ENCODE data around the gene UHRF1. TPM values are rescaled to one million over a fixed set of nuclear protein-coding genes. Genes with fewer than 3 reads are reported as not detected.
A peak's percentile ranks its signal among the peaks of the same experiment; 100 is the strongest.
"Not testable (repeated sequence)": the region's sequence is repeated elsewhere in the genome, so short reads cannot be mapped to it uniquely, and the experiment has no call there.

Gene UHRF1
- total and polyA plus RNA-seq, 3 experiments from 2014 or later, result 0.35 to 218 (median 212) TPM

DNA sequence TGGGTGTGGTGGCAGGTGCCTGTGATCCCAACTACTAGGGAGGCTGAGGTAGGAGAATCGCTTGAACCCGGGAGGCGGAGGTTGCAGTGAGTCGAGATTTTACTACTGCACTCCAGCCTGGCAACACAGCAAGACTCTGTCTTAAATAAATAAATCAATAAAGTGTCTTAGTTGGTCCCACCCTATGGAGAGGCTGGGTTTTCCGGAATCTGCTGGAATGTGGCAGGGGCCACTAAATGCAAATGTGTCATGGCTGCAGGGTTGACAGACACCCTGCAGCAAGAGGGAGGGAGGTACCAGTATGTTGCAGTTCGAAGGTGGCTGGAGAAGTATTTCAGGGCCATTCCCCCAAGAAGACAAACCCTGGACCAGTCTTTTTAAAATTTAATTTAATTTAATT lies 24.3 kb upstream of the UHRF1 start:
- H3K36me3 Mint-ChIP-seq; H3K9me3 Mint-ChIP-seq; H3K27me3 Mint-ChIP-seq; H3K4me1 Mint-ChIP-seq; H3K4me1 ChIP-seq (ENCODE audit: insufficient read depth, low read length); H3K36me3 ChIP-seq (ENCODE audit: insufficient read depth, low read length); H3K27me3 ChIP-seq (ENCODE audit: insufficient read depth, low read length, poor library complexity, severe bottlenecking); H3K27ac Mint-ChIP-seq; DNase-seq; H3K4me3 ChIP-seq (ENCODE audit: low read length); CTCF ChIA-PET; H3K4me3 Mint-ChIP-seq; H3K27ac ChIP-seq (ENCODE audit: low read depth, low read length); H3K9me3 ChIP-seq (ENCODE audit: low read length); POLR2A ChIA-PET: not testable (repeated sequence)

DNA sequence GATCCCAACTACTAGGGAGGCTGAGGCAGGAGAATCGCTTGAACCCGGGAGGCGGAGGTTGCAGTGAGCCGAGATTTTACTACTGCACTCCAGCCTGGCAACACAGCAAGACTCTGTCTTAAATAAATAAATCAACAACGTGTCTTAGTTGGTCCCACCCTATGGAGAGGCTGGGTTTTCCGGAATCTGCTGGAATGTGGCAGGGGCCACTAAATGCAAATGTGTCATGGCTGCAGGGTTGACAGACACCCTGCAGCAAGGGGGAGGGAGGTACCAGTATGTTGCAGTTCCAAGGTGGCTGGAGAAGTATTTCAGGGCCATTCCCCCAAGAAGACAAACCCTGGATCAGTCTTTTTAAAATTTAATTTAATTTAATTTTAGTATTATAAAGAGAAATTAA lies 21.5 kb upstream of the UHRF1 start:
- CTCF ChIA-PET; H3K27ac ChIP-seq (ENCODE audit: low read depth, low read length); H3K4me1 ChIP-seq (ENCODE audit: insufficient read depth, low read length); H3K4me3 ChIP-seq (ENCODE audit: low read length); H3K4me1 Mint-ChIP-seq; H3K4me3 Mint-ChIP-seq; H3K27ac Mint-ChIP-seq; H3K9me3 ChIP-seq (ENCODE audit: low read length); H3K27me3 ChIP-seq (ENCODE audit: insufficient read depth, low read length, poor library complexity, severe bottlenecking); H3K36me3 ChIP-seq (ENCODE audit: insufficient read depth, low read length); H3K9me3 Mint-ChIP-seq; H3K27me3 Mint-ChIP-seq; DNase-seq: not testable (repeated sequence)
- H3K36me3 Mint-ChIP-seq, result peaks cover 0 to 16% (median 6%) of the 10 kb centered on the region in 3 donors
- POLR2A ChIA-PET, result interaction anchor here (0.7 kb wide), 1 partner anchor 23 kb away, joined by 4 read pairs; no protein-coding TSS in a partner anchor

DNA sequence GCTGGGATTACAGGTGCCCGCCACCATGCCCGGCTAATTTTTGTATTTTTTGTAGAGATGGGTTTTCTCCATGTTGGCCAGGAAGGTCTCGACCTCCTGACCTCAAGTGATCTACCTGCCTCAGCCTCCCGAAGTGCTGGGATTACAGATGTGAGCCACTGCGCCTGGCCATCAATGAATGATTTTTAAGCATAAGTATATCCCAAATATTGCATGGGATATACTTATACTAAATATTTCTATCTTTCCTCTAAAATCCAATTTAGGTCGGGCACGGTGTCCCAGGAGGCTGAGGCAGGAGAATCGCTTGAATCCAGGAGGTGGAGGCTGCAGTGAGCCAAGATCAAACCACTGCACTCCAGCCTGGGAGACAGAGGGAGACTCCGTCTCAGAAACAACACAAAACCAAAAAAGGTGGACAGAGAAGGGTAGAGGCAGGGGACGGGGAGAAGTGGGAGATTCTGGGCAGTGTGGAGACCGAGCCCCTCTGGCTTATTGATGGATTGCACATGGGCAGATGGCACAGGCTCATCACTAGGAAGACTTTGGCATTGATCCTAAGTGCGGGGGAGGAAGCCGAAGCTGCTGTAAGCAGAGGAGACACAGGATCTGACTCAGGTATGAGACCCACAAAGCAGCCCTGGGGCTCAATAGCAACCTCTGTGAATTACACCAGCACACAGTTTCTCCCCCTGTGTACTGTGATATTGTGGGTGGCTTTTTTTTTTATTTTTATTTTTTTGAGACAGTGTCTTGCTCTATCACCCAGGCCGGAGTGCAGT lies 20.1 kb upstream of the UHRF1 start:
- H3K36me3 Mint-ChIP-seq, result peaks cover 0 to 16% (median 6%) of the 10 kb centered on the region in 3 donors

DNA sequence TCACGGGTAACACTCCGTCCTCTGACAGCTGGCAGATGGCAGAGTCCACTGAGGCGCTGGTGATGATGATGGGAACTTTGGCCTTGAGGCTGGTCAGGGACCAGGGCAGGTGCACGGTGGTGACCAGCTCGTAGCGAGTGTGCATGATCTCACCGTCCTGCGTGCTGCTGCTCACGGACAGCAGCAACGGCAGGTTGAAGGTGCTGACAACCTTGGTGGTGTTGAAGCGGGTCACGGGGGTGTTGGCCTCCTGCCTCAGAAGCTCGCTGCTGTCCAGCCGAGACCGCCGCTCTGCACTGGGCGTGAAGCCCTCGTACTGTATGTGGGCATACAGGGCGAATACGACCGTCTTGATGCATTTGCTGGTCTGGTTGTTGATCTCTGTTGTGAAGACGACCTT lies 18.2 kb upstream of the UHRF1 start:
- Mint-ChIP-seq H3K36me3 (peaks cover 0 to 25% (median 6%) of the 10 kb centered on the region in 3 donors), H3K27ac (peak overlapping the region in 1 of 8 donors; percentile 42), H3K27me3 (peaks cover 0 to 1% of the 10 kb centered on the region in 2 donors), H3K4me3 (peak overlapping the region in 1 of 7 donors; percentile 23), H3K9me3 (peaks cover 0 to 2% (median 0%) of the 10 kb centered on the region in 5 donors), H3K4me1 (peaks cover 0 to 7% (median 2%) of the 10 kb centered on the region in 3 donors)
- H3K36me3 ChIP-seq (ENCODE audit: insufficient read depth, low read length), result peaks cover 5% of the 10 kb centered on the region
- no peak for DNase-seq
- H3K27me3 ChIP-seq (ENCODE audit: insufficient read depth, low read length, poor library complexity, severe bottlenecking), result no peaks in the 10 kb centered on the region
- H3K27ac ChIP-seq (ENCODE audit: low read depth, low read length), result no peak overlapping the region
- ChIA-PET POLR2A (no interaction called here), CTCF (interaction anchor here (1.6 kb wide), 1 partner anchor 11 kb away, joined by 3 read pairs; no protein-coding TSS in a partner anchor)
- H3K4me3 ChIP-seq (ENCODE audit: low read length), result no peak overlapping the region
- no peaks in the 10 kb centered on the region for H3K9me3 ChIP-seq (ENCODE audit: low read length)
- H3K4me1 ChIP-seq (ENCODE audit: insufficient read depth, low read length), result no peaks in the 10 kb centered on the region

More for the DNA sequence above, 20.1 kb upstream of the UHRF1 start:
- Histone ChIP-seq H3K27me3 (ENCODE audit: insufficient read depth, low read length, poor library complexity, severe bottlenecking) (no peaks in the 10 kb centered on the region), H3K27ac (ENCODE audit: low read depth, low read length) (no peak overlapping the region), H3K4me3 (ENCODE audit: low read length) (no peak overlapping the region), H3K9me3 (ENCODE audit: low read length) (no peaks in the 10 kb centered on the region), H3K36me3 (ENCODE audit: insufficient read depth, low read length) (peaks cover 5% of the 10 kb centered on the region), H3K4me1 (ENCODE audit: insufficient read depth, low read length) (no peaks in the 10 kb centered on the region)
- no peaks in the 10 kb centered on the region for H3K9me3 Mint-ChIP-seq
- DNase-seq, result no peak
- H3K4me1 Mint-ChIP-seq, result no peaks in the 10 kb centered on the region
- no peaks in the 10 kb centered on the region for H3K27me3 Mint-ChIP-seq
- no peak overlapping the region for H3K4me3 Mint-ChIP-seq
- CTCF ChIA-PET, result interaction anchor here (0.8 kb wide), 1 partner anchor 18 kb away, joined by 3 read pairs; no protein-coding TSS in a partner anchor
- H3K27ac Mint-ChIP-seq, result peak overlapping the region in 1 of 8 donors; percentile 79
- POLR2A ChIA-PET, result no interaction called here

DNA sequence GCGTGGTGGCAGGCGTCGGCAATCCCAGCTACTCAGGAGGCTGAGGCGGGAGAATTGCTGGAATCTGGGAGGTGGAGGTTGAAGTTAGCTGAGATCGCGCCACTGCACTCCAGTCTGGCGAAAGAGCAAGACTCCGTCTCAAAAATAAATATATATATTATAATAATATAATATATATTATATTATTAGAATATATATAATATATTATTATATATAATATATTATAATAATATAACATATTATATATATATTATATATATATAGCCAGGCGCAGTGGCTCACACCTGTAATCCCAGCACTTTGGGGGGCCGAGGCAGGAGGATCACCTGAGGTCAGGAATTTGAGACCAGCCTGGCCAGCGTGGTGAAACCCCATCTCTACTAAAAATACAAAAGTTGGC lies 16.3 kb upstream of the UHRF1 start:
- H3K9me3 Mint-ChIP-seq; H3K4me1 ChIP-seq (ENCODE audit: insufficient read depth, low read length); H3K27ac ChIP-seq (ENCODE audit: low read depth, low read length); DNase-seq; H3K4me3 ChIP-seq (ENCODE audit: low read length); POLR2A ChIA-PET; H3K9me3 ChIP-seq (ENCODE audit: low read length); H3K36me3 ChIP-seq (ENCODE audit: insufficient read depth, low read length); H3K27me3 Mint-ChIP-seq; H3K27me3 ChIP-seq (ENCODE audit: insufficient read depth, low read length, poor library complexity, severe bottlenecking); H3K4me3 Mint-ChIP-seq: not testable (repeated sequence)
- peaks cover 0 to 36% (median 7%) of the 10 kb centered on the region in 3 donors for H3K36me3 Mint-ChIP-seq
- H3K4me1 Mint-ChIP-seq, result peaks cover 0 to 13% (median 3%) of the 10 kb centered on the region in 3 donors
- H3K27ac Mint-ChIP-seq, result peak overlapping the region in 1 of 8 donors; percentile 57
- CTCF ChIA-PET, result interaction anchor here (1.6 kb wide), 1 partner anchor 20 kb away, joined by 3 read pairs; no protein-coding TSS in a partner anchor

DNA sequence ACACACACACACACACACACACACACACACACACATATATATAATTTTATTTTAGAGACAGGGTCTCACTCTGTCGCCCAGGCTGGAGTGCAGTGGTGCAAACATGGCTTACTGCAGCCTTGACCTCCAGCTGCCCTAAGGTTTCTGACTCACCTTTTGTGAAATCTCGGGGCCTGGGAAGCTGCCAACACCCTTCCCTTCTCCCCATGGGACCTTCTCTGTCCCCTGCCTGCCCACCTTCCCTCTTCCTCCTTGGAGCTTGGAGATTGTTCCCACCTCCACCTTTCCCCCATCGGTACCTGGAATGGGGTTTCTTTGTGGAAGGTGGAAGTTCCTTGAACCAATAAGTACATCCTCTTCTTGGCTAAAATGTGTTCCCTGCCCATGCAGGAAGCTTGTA lies 12.9 kb upstream of the UHRF1 start:
- Mint-ChIP-seq H3K27ac (no peak overlapping the region), H3K4me1 (peaks cover 0 to 13% (median 3%) of the 10 kb centered on the region in 3 donors), H3K36me3 (peaks cover 0 to 28% (median 3%) of the 10 kb centered on the region in 3 donors), H3K4me3 (no peak overlapping the region), H3K27me3 (peaks cover 0 to 1% of the 10 kb centered on the region in 2 donors), H3K9me3 (peaks cover 0 to 2% (median 0%) of the 10 kb centered on the region in 5 donors)
- DNase-seq, result no peak
- Histone ChIP-seq H3K27ac (ENCODE audit: low read depth, low read length) (no peak overlapping the region), H3K9me3 (ENCODE audit: low read length) (no peaks in the 10 kb centered on the region), H3K27me3 (ENCODE audit: insufficient read depth, low read length, poor library complexity, severe bottlenecking) (no peaks in the 10 kb centered on the region), H3K4me3 (ENCODE audit: low read length) (no peak overlapping the region), H3K4me1 (ENCODE audit: insufficient read depth, low read length) (no peaks in the 10 kb centered on the region), H3K36me3 (ENCODE audit: insufficient read depth, low read length) (no peaks in the 10 kb centered on the region)
- ChIA-PET CTCF (no interaction called here), POLR2A (no interaction called here)

DNA sequence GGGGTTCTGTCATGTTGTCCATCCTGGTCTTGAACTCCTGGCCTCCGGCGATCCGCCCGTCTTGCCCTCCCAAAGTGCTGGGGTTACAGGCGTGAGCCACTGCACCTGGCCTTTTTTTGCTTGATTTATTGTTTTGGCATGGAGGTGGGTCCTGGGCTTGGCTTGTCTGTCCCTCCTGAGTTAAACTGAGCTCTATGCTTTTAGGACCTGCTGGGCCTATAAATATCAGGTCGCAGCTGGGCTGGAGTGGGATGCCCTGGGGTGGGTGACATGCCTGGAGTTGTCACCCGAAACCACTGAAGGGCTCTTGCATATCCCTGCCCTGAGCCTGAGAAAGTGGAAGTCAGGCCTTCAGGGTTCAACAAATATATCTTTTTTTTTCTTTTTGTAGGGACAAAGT lies 12.2 kb upstream of the UHRF1 start:
- POLR2A ChIA-PET, result no interaction called here
- H3K4me3 Mint-ChIP-seq, result no peak overlapping the region
- CTCF ChIA-PET, result no interaction called here
- peaks cover 0 to 2% (median 0%) of the 10 kb centered on the region in 5 donors for H3K9me3 Mint-ChIP-seq
- peaks cover 0 to 27% (median 2%) of the 10 kb centered on the region in 3 donors for H3K36me3 Mint-ChIP-seq
- peak overlapping the region in 1 of 8 donors; percentile 89 for H3K27ac Mint-ChIP-seq
- Histone ChIP-seq H3K36me3 (ENCODE audit: insufficient read depth, low read length) (no peaks in the 10 kb centered on the region), H3K4me1 (ENCODE audit: insufficient read depth, low read length) (no peaks in the 10 kb centered on the region), H3K27me3 (ENCODE audit: insufficient read depth, low read length, poor library complexity, severe bottlenecking) (no peaks in the 10 kb centered on the region), H3K27ac (ENCODE audit: low read depth, low read length) (no peak overlapping the region), H3K9me3 (ENCODE audit: low read length) (no peaks in the 10 kb centered on the region), H3K4me3 (ENCODE audit: low read length) (no peak overlapping the region)
- H3K4me1 Mint-ChIP-seq, result peaks cover 1 to 18% (median 3%) of the 10 kb centered on the region in 3 donors
- DNase-seq, result no peak
- peaks cover 0 to 1% of the 10 kb centered on the region in 2 donors for H3K27me3 Mint-ChIP-seq

DNA sequence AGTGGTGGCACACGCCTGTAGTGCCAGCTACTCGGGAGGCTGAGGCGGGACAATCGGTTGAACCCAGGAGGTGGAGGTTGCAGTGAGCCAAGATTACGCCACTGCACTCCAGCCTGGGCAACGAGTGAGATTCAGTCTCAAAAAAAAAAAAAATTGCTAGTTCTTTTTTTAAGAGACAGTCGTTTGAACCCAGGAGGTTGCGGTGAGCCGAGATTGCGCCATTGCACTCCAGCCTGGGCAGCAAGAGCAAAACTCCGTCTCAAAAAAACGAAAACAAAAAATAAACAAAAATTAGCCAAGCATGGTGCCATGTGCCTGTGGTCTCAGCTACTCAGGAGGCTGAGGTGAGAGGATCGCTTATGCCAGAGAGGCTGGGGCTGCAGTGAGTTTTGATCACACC lies 8.4 kb upstream of the UHRF1 start:
- H3K4me3 Mint-ChIP-seq; CTCF ChIA-PET; H3K36me3 ChIP-seq (ENCODE audit: insufficient read depth, low read length); H3K27ac ChIP-seq (ENCODE audit: low read depth, low read length); H3K9me3 ChIP-seq (ENCODE audit: low read length); H3K4me1 ChIP-seq (ENCODE audit: insufficient read depth, low read length); POLR2A ChIA-PET; H3K4me3 ChIP-seq (ENCODE audit: low read length); H3K27me3 Mint-ChIP-seq; H3K9me3 Mint-ChIP-seq; H3K27ac Mint-ChIP-seq; H3K27me3 ChIP-seq (ENCODE audit: insufficient read depth, low read length, poor library complexity, severe bottlenecking); DNase-seq: not testable (repeated sequence)
- H3K4me1 Mint-ChIP-seq, result peaks cover 7 to 27% (median 8%) of the 10 kb centered on the region in 3 donors
- peaks cover 0 to 30% (median 2%) of the 10 kb centered on the region in 3 donors for H3K36me3 Mint-ChIP-seq

All from CD8-positive, alpha-beta memory T cell (primary cell).